Activated naive CD4-positive, alpha-beta T cell treated with anti-CD3 and anti-CD28 coated beads, Interleukin-2, amount 50 U/mL, for 72 hours (primary cell): ENCODE measurements around the gene RPTOR. TPM values are rescaled to one million over a fixed set of nuclear protein-coding genes. Genes with fewer than 3 reads are reported as not detected.

Experiments
- ATAC-seq, 2 donors: fragments of 150-1000 bp; cut with Tn5 transposase; 2 replicates each; pipeline ENCODE4 v1.10.0; 2021; ENCODE audit warnings: mild to moderate bottlenecking in 2 of 2, moderate library complexity in 2 of 2
- DNase-seq, 2 donors: peaks; one replicate each; pipeline ENCODE4 v3.0.0; 2021 to 2022; ENCODE audit warnings: low spot score in 2 of 2
- H3K27ac Mint-ChIP-seq, 2 donors: one replicate each; pipeline ENCODE4 v1.8.0; 2022; ENCODE audit warnings: mild to moderate bottlenecking in 2 of 2, mixed read lengths in 2 of 2
- H3K36me3 Mint-ChIP-seq, 2 donors: one replicate each; pipeline ENCODE4 v1.8.0; 2022; ENCODE audit warnings: mixed read lengths in 2 of 2
- H3K9me3 Mint-ChIP-seq, 2 donors: one replicate each; pipeline ENCODE4 v1.8.0; 2022; ENCODE audit warnings: mixed read lengths in 2 of 2
- total RNA-seq, 2 donors: library from RNA; stranded (reverse); gene quantifications; one replicate each; pipeline ENCODE4 v1.2.3, GENCODE V29; 2022

RPTOR gene
- total RNA-seq, 2 donors from 2014 or later = 59.5 to 128 TPM

GRCh38 chr17:80918731-80919130 lies 374.1 kb downstream of the RPTOR start:
- DNase-seq (no peak), ATAC-seq (no peak)
- Mint-ChIP-seq H3K27ac (peak overlapping the region in 1 of 2 donors; percentile 77), H3K9me3 (no peaks in the 10 kb centered on the region), H3K36me3 (peaks cover 4 to 19% of the 10 kb centered on the region in 2 donors)

- H3K9me3 Mint-ChIP-seq = no peaks in the 10 kb centered on the region
- ATAC-seq = peak in 1 of 2 donors; percentile 14
- DNase-seq = peak in 1 of 2 donors; percentile 52
- H3K27ac Mint-ChIP-seq = peak overlapping the region; percentile 77 to 79
- peaks cover 0 to 27% of the 10 kb centered on the region in 2 donors for H3K36me3 Mint-ChIP-seq
These were observed 375.0 kb downstream of the RPTOR start for GRCh38 chr17:80919331-80920311.

DNA sequence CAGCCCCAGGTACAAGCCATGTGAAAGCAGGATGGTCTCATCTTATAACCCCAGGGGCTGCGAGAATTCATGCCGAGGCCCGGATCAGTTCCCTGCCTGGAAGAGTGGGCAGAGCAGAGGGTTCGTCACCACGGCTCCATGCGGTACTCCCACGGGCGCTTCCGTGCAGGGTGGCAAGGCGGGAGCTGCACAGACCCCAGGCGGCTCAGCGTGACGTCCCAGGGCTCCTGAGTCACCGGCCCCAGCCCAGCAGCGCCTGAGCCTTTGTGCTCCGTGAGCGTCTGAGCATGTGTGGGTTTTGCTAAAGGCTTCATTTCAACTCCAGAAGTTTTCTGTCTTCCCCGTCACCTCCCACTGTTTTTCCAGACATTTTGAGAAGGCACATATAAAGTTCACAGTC lies 375.8 kb downstream of the RPTOR start:
- no peaks in the 10 kb centered on the region for H3K9me3 Mint-ChIP-seq
- peak overlapping the region in 1 of 2 donors; percentile 77 for H3K27ac Mint-ChIP-seq
- no peak for ATAC-seq
- peak in 1 of 2 donors; percentile 55 for DNase-seq
- peaks cover 0 to 29% of the 10 kb centered on the region in 2 donors for H3K36me3 Mint-ChIP-seq

DNA sequence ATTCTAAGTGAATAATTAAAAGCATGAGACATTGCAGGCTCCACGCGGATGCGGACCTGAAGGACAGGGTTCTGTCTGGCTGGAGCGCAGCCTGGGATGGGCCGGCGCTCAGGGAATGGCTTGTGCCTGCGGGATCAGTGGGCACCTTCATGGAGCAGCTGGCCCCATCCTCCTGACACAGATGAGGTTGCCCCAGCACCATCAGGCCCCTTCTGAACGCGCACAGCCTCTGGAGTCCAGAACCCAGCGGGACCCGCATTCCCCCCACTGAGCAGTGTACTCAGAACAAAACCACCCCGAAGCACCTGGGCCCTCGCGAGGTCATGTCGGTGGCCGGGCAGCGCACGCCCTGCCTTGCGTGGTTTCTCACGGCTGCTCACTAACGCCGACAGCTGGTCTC lies 376.5 kb downstream of the RPTOR start:
- DNase-seq (peak in 1 of 2 donors; percentile 55), ATAC-seq (peak in 1 of 2 donors; percentile 11)
- H3K9me3 Mint-ChIP-seq = no peaks in the 10 kb centered on the region
- peaks cover 0 to 31% of the 10 kb centered on the region in 2 donors for H3K36me3 Mint-ChIP-seq
- H3K27ac Mint-ChIP-seq = peak overlapping the region; percentile 29 to 77

DNA sequence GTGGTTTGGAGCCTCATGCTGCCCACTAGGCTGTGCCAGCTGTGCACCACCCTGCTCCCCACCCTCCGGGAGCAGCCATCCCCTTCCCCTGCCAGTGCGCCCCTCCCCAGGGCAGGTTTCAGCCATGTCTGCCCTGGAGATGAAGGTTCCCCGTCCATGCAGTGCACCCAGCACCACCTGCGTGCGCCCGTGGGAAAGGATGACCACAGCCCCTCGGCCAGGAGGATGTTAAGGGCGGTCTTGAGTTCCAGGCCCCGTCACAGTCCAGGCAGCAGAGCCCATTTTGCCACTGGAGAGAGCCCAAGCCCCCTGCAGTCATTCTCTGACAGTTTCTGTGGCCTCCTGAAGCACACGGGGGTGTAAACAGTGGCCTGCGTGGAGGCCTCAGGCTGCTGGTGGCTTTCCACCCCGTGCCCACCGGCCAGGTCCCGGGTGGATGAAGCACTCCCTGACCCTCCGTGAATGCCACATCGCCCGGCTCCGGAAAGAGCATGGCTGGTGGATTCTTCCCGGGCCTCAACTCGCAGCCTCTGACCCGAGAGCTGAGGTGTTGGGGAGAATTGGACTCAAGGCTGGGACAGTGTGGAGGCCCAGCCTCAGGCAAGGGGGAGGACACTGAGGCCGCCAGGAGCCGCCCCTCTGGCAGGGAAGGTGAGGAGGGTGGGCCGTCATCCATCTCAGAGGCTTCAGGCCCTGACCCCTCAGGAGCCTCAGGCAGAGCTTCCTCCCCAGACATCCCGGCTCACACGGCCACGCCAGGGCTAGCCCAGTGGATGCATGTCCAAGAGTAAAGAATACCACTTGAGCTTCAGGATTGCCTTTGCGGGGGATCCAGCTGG lies 377.3 kb downstream of the RPTOR start:
- H3K9me3 Mint-ChIP-seq = no peaks in the 10 kb centered on the region
- DNase-seq = peak in 1 of 2 donors; percentile 54
- H3K36me3 Mint-ChIP-seq = peaks cover 0 to 35% of the 10 kb centered on the region in 2 donors

GRCh38 chr17:80922580-80923160 lies 378.0 kb downstream of the RPTOR start:
- Mint-ChIP-seq H3K9me3 (no peaks in the 10 kb centered on the region), H3K36me3 (peaks cover 0 to 37% of the 10 kb centered on the region in 2 donors)
- no peak for ATAC-seq

More for the DNA sequence above, 377.3 kb downstream of the RPTOR start:
- no peak for ATAC-seq
- H3K27ac Mint-ChIP-seq = peak overlapping the region in 1 of 2 donors; percentile 77

GRCh38 chr17:80923211-80924110 lies 378.8 kb downstream of the RPTOR start:
- Mint-ChIP-seq H3K36me3 (peaks cover 0 to 37% of the 10 kb centered on the region in 2 donors), H3K9me3 (no peaks in the 10 kb centered on the region), H3K27ac (peak overlapping the region in 1 of 2 donors; percentile 77)
- no peak for DNase-seq
- ATAC-seq = peak in 1 of 2 donors; percentile 8

More at GRCh38 chr17:80922580-80923160, 378.0 kb downstream of the RPTOR start:
- DNase-seq = peak in 1 of 2 donors; percentile 53
- peak overlapping the region; percentile 19 to 77 for H3K27ac Mint-ChIP-seq

- no peak for ATAC-seq
- H3K36me3 Mint-ChIP-seq = peaks cover 0 to 37% of the 10 kb centered on the region in 2 donors
- H3K27ac Mint-ChIP-seq = peak overlapping the region in 1 of 2 donors; percentile 77
These were observed 379.6 kb downstream of the RPTOR start for GRCh38 chr17:80924111-80924806.

DNA sequence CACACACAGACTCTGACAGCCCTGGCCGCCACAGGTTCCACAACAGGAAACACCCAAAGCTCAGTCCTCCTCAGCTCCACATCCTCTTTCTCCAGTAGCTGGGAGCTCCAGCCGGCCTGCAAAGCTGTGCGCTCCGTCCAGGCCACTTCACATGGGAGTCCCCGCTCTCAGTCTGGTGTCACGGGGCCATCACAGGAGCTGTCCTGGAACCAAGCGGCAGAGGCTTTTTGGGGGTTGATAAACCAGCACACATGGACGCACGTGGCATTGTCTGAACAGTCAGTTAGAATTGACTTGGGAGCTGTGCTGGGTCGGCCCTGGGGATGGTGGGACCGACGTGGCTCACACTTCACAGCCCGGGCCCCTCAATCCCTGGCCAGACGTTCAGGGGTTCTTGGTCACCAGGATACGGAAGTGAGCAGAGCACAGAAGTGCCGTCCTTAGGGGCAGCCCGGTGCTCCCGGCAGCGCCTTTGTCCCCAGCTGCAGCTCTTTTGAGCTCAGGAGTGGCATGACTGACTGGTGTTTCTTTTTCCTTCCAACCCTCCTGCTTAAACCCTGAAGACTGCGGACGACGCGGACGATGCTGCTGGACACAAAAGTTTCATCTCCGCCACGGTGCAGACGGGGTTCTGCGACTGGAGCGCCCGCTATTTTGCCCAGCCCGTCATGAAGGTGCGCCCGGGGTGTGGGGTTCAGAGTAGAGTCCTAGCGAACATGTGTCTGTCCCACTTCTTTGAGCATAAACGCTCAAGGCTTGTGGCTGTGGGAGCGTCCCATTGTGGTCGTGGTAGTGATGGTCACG lies 380.4 kb downstream of the RPTOR start:
- DNase-seq = peak in 1 of 2 donors; percentile 53
- Mint-ChIP-seq H3K27ac (peak overlapping the region in 1 of 2 donors; percentile 77), H3K36me3 (peaks cover 0 to 41% of the 10 kb centered on the region in 2 donors), H3K9me3 (no peaks in the 10 kb centered on the region)
- ATAC-seq = no peak

More at GRCh38 chr17:80924111-80924806, 379.6 kb downstream of the RPTOR start:
- peak in 1 of 2 donors; percentile 52 for DNase-seq
- no peaks in the 10 kb centered on the region for H3K9me3 Mint-ChIP-seq

- H3K27ac Mint-ChIP-seq = peak overlapping the region in 1 of 2 donors; percentile 77
- H3K36me3 Mint-ChIP-seq = peaks cover 0 to 42% of the 10 kb centered on the region in 2 donors
- DNase-seq = no peak
- no peak for ATAC-seq
- H3K9me3 Mint-ChIP-seq = no peaks in the 10 kb centered on the region
These were observed 381.2 kb downstream of the RPTOR start for GRCh38 chr17:80925688-80926335.

- Mint-ChIP-seq H3K9me3 (no peaks in the 10 kb centered on the region), H3K36me3 (peaks cover 0 to 40% of the 10 kb centered on the region in 2 donors), H3K27ac (peak overlapping the region in 1 of 2 donors; percentile 77)
- no peak for DNase-seq
- ATAC-seq = no peak
These were observed 382.1 kb downstream of the RPTOR start for GRCh38 chr17:80926591-80927250.

- no peaks in the 10 kb centered on the region for H3K9me3 Mint-ChIP-seq
- H3K36me3 Mint-ChIP-seq = peaks cover 0 to 40% of the 10 kb centered on the region in 2 donors
- peak overlapping the region in 1 of 2 donors; percentile 77 for H3K27ac Mint-ChIP-seq
- ATAC-seq (no peak), DNase-seq (no peak)
These were observed 383.2 kb downstream of the RPTOR start for GRCh38 chr17:80927791-80928216.

GRCh38 chr17:80929449-80929848 lies 384.8 kb downstream of the RPTOR start:
- Mint-ChIP-seq H3K9me3 (no peaks in the 10 kb centered on the region), H3K36me3 (peaks cover 0 to 32% of the 10 kb centered on the region in 2 donors), H3K27ac (peak overlapping the region; percentile 24 to 77)
- ATAC-seq (no peak), DNase-seq (no peak)
